HEK293T (cell line): ENCODE data around the gene CDHR5.

ENCODE experiments used
- ARNT ChIP-seq: fragments of 450-650 bp; IDR thresholded peaks from 2 replicates; pipeline ENCODE4 v1.6.1; 2017; ENCODE audit warnings: mild to moderate bottlenecking
- BHLHE40 ChIP-seq: fragments of 450-650 bp; IDR thresholded peaks from 2 replicates; pipeline ENCODE4 v1.6.1; 2016; ENCODE audit warnings: mild to moderate bottlenecking, moderate library complexity, borderline replicate concordance
- ELF4 ChIP-seq: fragments of 450-650 bp; IDR thresholded peaks from 2 replicates; pipeline ENCODE4 v1.6.1; 2017; ENCODE audit warnings: antibody characterized with exemption
- FOXK2 ChIP-seq: fragments of 450-650 bp; IDR thresholded peaks from 2 replicates; pipeline ENCODE4 v1.6.1; 2016; ENCODE audit warnings: mild to moderate bottlenecking
- HDGF ChIP-seq: fragments of 450-650 bp; IDR thresholded peaks from 2 replicates; pipeline ENCODE4 v1.6.1; 2017; ENCODE audit warnings: antibody characterized with exemption, borderline replicate concordance
- NFRKB ChIP-seq: fragments of 450-650 bp; IDR thresholded peaks from 2 replicates; pipeline ENCODE4 v1.6.1; 2016; ENCODE audit warnings: mild to moderate bottlenecking, moderate library complexity
- SP1 ChIP-seq: fragments of 450-650 bp; IDR thresholded peaks from 2 replicates; pipeline ENCODE4 v1.6.1; 2017
- TARDBP ChIP-seq: fragments of 450-650 bp; IDR thresholded peaks from 2 replicates; pipeline ENCODE4 v1.6.1; 2016
- ZNF384 ChIP-seq: fragments of 450-650 bp; IDR thresholded peaks from 2 replicates; pipeline ENCODE4 v1.6.1; 2016

- TF ChIP-seq ARNT (no peak), TARDBP (no peak), ZNF384 (no peak), BHLHE40 (no peak), NFRKB (no peak), HDGF (no peak), ELF4 (no peak), SP1 (no peak), FOXK2 (no peak)
Observed at GRCh38 chr11:615504-616319, 9.0 kb downstream of the CDHR5 start, which contains the start of gene IRF7.
